ENCODE measurements around the gene RRBP1. TPM values are rescaled to one million over a fixed set of nuclear protein-coding genes. Genes with fewer than 3 reads are reported as not detected.

The RRBP1 gene, protein sequence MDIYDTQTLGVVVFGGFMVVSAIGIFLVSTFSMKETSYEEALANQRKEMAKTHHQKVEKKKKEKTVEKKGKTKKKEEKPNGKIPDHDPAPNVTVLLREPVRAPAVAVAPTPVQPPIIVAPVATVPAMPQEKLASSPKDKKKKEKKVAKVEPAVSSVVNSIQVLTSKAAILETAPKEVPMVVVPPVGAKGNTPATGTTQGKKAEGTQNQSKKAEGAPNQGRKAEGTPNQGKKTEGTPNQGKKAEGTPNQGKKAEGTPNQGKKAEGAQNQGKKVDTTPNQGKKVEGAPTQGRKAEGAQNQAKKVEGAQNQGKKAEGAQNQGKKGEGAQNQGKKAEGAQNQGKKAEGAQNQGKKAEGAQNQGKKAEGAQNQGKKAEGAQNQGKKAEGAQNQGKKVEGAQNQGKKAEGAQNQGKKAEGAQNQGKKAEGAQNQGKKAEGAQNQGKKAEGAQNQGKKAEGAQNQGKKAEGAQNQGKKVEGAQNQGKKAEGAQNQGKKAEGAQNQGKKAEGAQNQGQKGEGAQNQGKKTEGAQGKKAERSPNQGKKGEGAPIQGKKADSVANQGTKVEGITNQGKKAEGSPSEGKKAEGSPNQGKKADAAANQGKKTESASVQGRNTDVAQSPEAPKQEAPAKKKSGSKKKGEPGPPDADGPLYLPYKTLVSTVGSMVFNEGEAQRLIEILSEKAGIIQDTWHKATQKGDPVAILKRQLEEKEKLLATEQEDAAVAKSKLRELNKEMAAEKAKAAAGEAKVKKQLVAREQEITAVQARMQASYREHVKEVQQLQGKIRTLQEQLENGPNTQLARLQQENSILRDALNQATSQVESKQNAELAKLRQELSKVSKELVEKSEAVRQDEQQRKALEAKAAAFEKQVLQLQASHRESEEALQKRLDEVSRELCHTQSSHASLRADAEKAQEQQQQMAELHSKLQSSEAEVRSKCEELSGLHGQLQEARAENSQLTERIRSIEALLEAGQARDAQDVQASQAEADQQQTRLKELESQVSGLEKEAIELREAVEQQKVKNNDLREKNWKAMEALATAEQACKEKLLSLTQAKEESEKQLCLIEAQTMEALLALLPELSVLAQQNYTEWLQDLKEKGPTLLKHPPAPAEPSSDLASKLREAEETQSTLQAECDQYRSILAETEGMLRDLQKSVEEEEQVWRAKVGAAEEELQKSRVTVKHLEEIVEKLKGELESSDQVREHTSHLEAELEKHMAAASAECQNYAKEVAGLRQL (N-terminal part only)
- total RNA-seq = 459 to 621 TPM (median 460 TPM) in 3 replicates
- long read RNA-seq, full-length matches to known transcripts = 45 of 155 reads
- long read RNA-seq, partial matches to known transcripts = 45 of 155 reads
- long read RNA-seq, other reads (novel, unspliced or antisense) = 65 of 155 reads

DNA sequence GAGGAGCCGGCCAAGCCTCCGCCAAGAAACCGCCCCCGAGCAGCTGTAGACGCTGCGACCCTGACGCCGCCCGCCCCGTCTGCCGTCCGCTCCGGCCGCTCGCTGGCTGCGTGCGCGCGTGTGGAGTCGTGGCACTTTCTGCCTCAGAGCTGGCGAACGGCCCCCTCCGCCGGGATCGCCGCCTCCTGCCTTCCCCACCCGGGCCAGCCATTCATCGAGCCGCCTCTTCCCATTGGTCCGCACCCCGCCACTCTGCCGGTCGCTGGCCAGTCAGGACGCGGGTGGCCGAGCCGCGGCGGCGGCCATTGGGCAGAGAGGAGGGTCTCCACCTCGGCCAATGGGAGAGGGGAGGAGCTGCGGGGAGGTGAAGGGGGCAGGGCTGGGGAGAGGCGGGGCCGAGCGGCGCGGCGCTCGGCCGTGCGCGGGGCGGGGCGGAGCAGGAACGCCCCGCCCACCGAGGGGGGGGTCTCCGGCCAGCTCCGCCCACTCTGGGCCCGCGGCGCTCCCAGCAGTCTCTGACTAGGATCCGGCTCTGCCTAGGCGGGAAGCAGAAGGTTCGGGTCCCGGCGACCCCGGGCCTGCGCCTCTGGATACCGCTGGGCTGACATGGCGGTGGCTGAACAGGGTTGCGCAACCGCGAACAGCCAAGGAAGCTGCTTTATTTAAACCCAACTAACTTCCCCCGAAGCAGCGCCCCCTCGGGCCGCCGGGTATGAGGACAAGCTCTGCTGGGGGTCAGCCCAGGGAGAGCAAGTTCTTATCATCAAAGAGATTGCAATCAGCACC, at the start of gene RRBP1:
RRBP1 (minus strand) TSS at position 140 of the 786 bp plus-strand sequence. CDS start 21,735 bp downstream, outside the sequence.
- Mint-ChIP-seq H3K27me3 (ENCODE audit: low read depth) (peaks cover 16% of the 10 kb centered on the region), H3K36me3 (ENCODE audit: low read depth) (peaks cover 15% of the 10 kb centered on the region), H3K4me3 (ENCODE audit: unreplicated experiment) (peak within 1 kb of the TSS; percentile 73), H3K4me1 (ENCODE audit: low read depth) (peaks cover 39% of the 10 kb centered on the region), H3K9me3 (ENCODE audit: low read depth) (peaks cover 6% of the 10 kb centered on the region), H3K27ac (ENCODE audit: unreplicated experiment) (peak within 1 kb of the TSS; percentile 83)
- peak; percentile 100 for DNase-seq (ENCODE audit: low spot score)
- TF ChIP-seq, protein P1, sequence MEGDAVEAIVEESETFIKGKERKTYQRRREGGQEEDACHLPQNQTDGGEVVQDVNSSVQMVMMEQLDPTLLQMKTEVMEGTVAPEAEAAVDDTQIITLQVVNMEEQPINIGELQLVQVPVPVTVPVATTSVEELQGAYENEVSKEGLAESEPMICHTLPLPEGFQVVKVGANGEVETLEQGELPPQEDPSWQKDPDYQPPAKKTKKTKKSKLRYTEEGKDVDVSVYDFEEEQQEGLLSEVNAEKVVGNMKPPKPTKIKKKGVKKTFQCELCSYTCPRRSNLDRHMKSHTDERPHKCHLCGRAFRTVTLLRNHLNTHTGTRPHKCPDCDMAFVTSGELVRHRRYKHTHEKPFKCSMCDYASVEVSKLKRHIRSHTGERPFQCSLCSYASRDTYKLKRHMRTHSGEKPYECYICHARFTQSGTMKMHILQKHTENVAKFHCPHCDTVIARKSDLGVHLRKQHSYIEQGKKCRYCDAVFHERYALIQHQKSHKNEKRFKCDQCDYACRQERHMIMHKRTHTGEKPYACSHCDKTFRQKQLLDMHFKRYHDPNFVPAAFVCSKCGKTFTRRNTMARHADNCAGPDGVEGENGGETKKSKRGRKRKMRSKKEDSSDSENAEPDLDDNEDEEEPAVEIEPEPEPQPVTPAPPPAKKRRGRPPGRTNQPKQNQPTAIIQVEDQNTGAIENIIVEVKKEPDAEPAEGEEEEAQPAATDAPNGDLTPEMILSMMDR (IDR thresholded peaks at IDR 0.05) = peak; percentile 92

DNA sequence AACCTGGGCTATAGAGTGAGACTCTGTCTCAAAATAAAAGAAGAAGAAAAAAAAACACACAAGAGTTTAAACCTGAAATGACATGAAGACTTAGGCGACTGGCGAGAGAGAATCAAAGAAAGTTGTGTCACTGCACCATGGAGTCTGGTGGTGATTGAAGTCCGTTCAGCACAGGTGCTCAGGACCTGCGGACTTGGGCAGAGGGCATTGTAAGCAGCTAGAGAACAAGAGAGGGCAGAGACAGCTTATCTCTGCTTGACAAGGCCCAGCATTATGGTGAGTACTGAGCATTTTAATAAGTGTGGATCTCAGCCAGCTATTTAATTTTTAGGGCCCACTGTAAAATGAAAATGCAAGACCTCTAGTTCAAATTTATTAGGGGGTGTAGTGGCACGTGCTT, 49.2 kb upstream of the RRBP1 start:
- Mint-ChIP-seq H3K9me3 (ENCODE audit: low read depth) (peaks cover 2% of the 10 kb centered on the region), H3K27ac (ENCODE audit: unreplicated experiment) (no peak overlapping the region), H3K27me3 (ENCODE audit: low read depth) (no peaks in the 10 kb centered on the region), H3K4me1 (ENCODE audit: low read depth) (peaks cover 31% of the 10 kb centered on the region), H3K36me3 (ENCODE audit: low read depth) (no peaks in the 10 kb centered on the region), H3K4me3 (ENCODE audit: unreplicated experiment) (no peak overlapping the region)
- TF ChIP-seq, protein P1 (IDR thresholded peaks at IDR 0.05) = no peak
- no peak for DNase-seq (ENCODE audit: low spot score)

DNA sequence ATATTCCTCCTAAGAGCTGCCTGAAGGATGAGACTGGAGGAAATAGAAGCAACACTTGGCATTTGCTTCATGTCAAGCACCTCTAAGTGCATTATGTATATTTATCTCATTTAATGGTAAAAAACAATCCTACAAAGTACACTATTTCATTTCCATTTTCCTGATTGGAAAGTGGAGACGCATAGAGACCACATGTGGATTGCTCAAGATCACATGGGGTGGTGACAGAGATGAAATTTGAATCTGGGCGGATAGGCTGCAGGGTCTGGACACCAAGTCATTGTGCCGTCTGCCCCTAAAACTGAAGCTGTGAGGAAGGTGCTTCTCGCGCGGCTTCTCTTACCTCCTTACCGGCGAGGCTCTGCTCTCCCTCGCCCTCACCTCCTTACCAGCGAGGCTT, 48.0 kb upstream of the RRBP1 start:
- DNase-seq (ENCODE audit: low spot score) = no peak
- Mint-ChIP-seq H3K4me1 (ENCODE audit: low read depth) (peaks cover 23% of the 10 kb centered on the region), H3K27ac (ENCODE audit: unreplicated experiment) (no peak overlapping the region), H3K27me3 (ENCODE audit: low read depth) (no peaks in the 10 kb centered on the region), H3K4me3 (ENCODE audit: unreplicated experiment) (no peak overlapping the region), H3K9me3 (ENCODE audit: low read depth) (no peaks in the 10 kb centered on the region), H3K36me3 (ENCODE audit: low read depth) (no peaks in the 10 kb centered on the region)
- TF ChIP-seq, protein P1 (IDR thresholded peaks at IDR 0.05) = no peak

DNA sequence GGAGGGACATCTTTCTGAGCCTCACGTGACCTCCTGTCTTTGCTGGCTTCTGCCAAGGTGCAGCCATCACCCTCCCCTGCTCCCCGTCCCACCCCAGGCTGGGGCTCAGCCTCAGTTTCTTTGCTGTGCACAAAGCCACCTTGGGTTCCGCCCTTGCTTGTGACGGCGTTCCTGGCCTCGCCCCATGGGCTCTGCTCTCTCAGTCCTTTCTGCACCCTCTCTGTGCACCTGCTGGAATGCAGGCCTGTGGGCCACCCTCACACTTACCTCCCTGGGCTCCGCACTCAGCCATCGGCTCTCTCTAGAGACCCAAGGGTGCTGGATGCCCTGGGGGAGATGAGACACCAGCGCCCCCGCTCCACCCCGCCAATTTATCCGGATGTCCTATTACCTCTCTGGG, 46.0 kb upstream of the RRBP1 start:
- Mint-ChIP-seq H3K9me3 (ENCODE audit: low read depth) (no peaks in the 10 kb centered on the region), H3K27ac (ENCODE audit: unreplicated experiment) (no peak overlapping the region), H3K4me1 (ENCODE audit: low read depth) (peaks cover 11% of the 10 kb centered on the region), H3K36me3 (ENCODE audit: low read depth) (no peaks in the 10 kb centered on the region), H3K4me3 (ENCODE audit: unreplicated experiment) (no peak overlapping the region), H3K27me3 (ENCODE audit: low read depth) (no peaks in the 10 kb centered on the region)
- DNase-seq (ENCODE audit: low spot score) = peak; percentile 72
- TF ChIP-seq, protein P1 (IDR thresholded peaks at IDR 0.05) = no peak
